HCT116 (cell line): ENCODE results near the gene DHFR2. TPM values are rescaled to one million over a fixed set of nuclear protein-coding genes. Genes with fewer than 3 reads are reported as not detected.

ENCODE experiments used
- ATAC-seq: fragments of 200-7000 bp; cut with Tn5 transposase; 2 replicates; pipeline ENCODE4 v1.9.1; 2020; ENCODE audit warnings: mild to moderate bottlenecking, moderate library complexity
- BruUV-seq: library from RNA; stranded (reverse); fragments of 400-500 nt; replicated peaks from 2 replicates; lab custom pipeline; 2021; lab: Mats Ljungman, UMichigan
- CTCF ChIA-PET: fragments of 300-600 bp; sonication (Branson Sonifier 250); formaldehyde crosslinking; loops from one replicate; lab custom pipeline; 2021; ENCODE audit warnings: antibody characterized with exemption; lab: Charles Lee
- POLR2A ChIA-PET: fragments of 300-600, 350-600 bp; sonication (Branson Sonifier 250); formaldehyde crosslinking; loops from one replicate; lab custom pipeline; 2021; ENCODE audit warnings: antibody characterized with exemption; lab: Charles Lee
- RAD21 ChIA-PET, 2 experiments: fragments of 300-600 bp; sonication (Branson Sonifier 250); formaldehyde crosslinking; loops; one replicate each; lab custom pipeline; 2023; ENCODE audit warnings: low total read pairs in 2 of 2; ENCODE audit not compliant: uncharacterized antibody in 2 of 2, unreplicated experiment in 2 of 2, low non-redundant PET in 1 of 2; lab: Charles Lee
- DNase-seq: peaks from one replicate; pipeline ENCODE4 v3.0.0-alpha.2; 2010; ENCODE audit warnings: low read depth, low spot score
- H2AFZ ChIP-seq: fragments of 200-600 bp; shearing (Covaris generic), sonication (generic); 2 replicates; pipeline ENCODE4 v1.6.1; 2017; ENCODE audit warnings: low read depth, mixed run types, mixed read lengths, antibody characterized with exemption, low read length; ENCODE audit not compliant: poor library complexity, severe bottlenecking
- H3K27ac ChIP-seq: 2 replicates; pipeline ENCODE4 v1.5.1; 2012; ENCODE audit warnings: low read depth, low read length
- H3K27me3 ChIP-seq: fragments of 200-600 bp; sonication (generic); 2 replicates; pipeline ENCODE4 v1.6.1; 2016; ENCODE audit warnings: mixed run types, low read length, mixed read lengths; ENCODE audit not compliant: insufficient read depth
- H3K36me3 ChIP-seq, 2 experiments: fragments of 200-500 bp in 1 of 2; fragments of 200-600 bp in 1 of 2; sonication (Bioruptor generic) in 1 of 2; sonication (generic) in 1 of 2; 2 replicates each; pipeline versions ENCODE4 v1.5.1 to v1.6.1; 2014 to 2016; ENCODE audit warnings: low read length in 2 of 2, inconsistent platforms in 1 of 2, mixed read lengths in 1 of 2, mixed run types in 1 of 2; ENCODE audit not compliant: insufficient read depth in 2 of 2, control insufficient read depth in 1 of 2
- H3K4me1 ChIP-seq, 2 experiments: fragments of 200-600 bp in 1 of 2; sonication (generic) in 1 of 2; 2 replicates each; pipeline versions ENCODE4 v1.5.1 to v1.6.1; 2012 to 2017; ENCODE audit warnings: low read length in 2 of 2, inconsistent platforms in 1 of 2, mild to moderate bottlenecking in 1 of 2, mixed read lengths in 1 of 2, mixed run types in 1 of 2, moderate library complexity in 1 of 2; ENCODE audit not compliant: insufficient read depth in 2 of 2, control insufficient read depth in 1 of 2
- H3K4me2 ChIP-seq: fragments of 200-600 bp; sonication (generic); 2 replicates; pipeline ENCODE4 v1.6.1; 2017; ENCODE audit warnings: mixed run types, low read length, mixed read lengths
- H3K4me3 ChIP-seq, 2 experiments: fragments of 200-600 bp in 1 of 2; sonication (generic) in 1 of 2; replicated peaks in 1 of 2; 2 replicates each; pipeline ENCODE4 v1.5.1; 2011 to 2016; ENCODE audit warnings: low read length in 2 of 2, control low read depth in 1 of 2, low read depth in 1 of 2, mild to moderate bottlenecking in 1 of 2, mixed read lengths in 1 of 2, mixed run types in 1 of 2
- H3K79me2 ChIP-seq: fragments of 200-600 bp; sonication (generic); 2 replicates; pipeline ENCODE4 v1.6.1; 2017; ENCODE audit warnings: mild to moderate bottlenecking, mixed run types, low read length, moderate library complexity, mixed read lengths; ENCODE audit not compliant: insufficient read depth
- H3K9ac ChIP-seq: fragments of 200-600 bp; sonication (generic); 2 replicates; pipeline ENCODE4 v1.6.1; 2016; ENCODE audit warnings: low read length, mixed read lengths
- H3K9me2 ChIP-seq: fragments of 200-600 bp; sonication (generic), shearing (Covaris generic); 2 replicates; pipeline ENCODE4 v1.6.1; 2017; ENCODE audit warnings: mixed run types, mild to moderate bottlenecking, moderate library complexity; ENCODE audit not compliant: insufficient read depth
- H3K9me3 ChIP-seq, 2 experiments: fragments of 200-500 bp in 1 of 2; fragments of 200-600 bp in 1 of 2; sonication (Bioruptor generic) in 1 of 2; sonication (generic) in 1 of 2; 2 replicates each; pipeline ENCODE4 v1.6.1; 2014 to 2017; ENCODE audit warnings: low read length in 2 of 2, mixed read lengths in 2 of 2, inconsistent platforms in 1 of 2, low read depth in 1 of 2, mild to moderate bottlenecking in 1 of 2, mixed run types in 1 of 2, moderate library complexity in 1 of 2; ENCODE audit not compliant: control insufficient read depth in 1 of 2, insufficient read depth in 1 of 2
- H4K20me1 ChIP-seq: fragments of 200-600 bp; sonication (generic), shearing (Covaris generic); 2 replicates; pipeline ENCODE4 v1.6.1; 2017; ENCODE audit warnings: mixed run types, mild to moderate bottlenecking, moderate library complexity; ENCODE audit not compliant: insufficient read depth
- ATF3 ChIP-seq: IDR thresholded peaks from 2 replicates; pipeline ENCODE4 v1.6.1; 2012
- CBX3 ChIP-seq: IDR thresholded peaks from 2 replicates; pipeline ENCODE4 v1.6.1; 2012; ENCODE audit warnings: low read depth
- CEBPB ChIP-seq: IDR thresholded peaks from 2 replicates; pipeline ENCODE4 v1.6.1; 2012; ENCODE audit warnings: low read depth
- EGR1 ChIP-seq: IDR thresholded peaks from 2 replicates; pipeline ENCODE4 v1.6.1; 2012; ENCODE audit warnings: low read depth
- EZH2 ChIP-seq: fragments of 200-600 bp; sonication (generic); IDR thresholded peaks from 2 replicates; pipeline ENCODE4 v1.6.1; 2017; ENCODE audit warnings: antibody characterized with exemption, mixed run types
- EZH2phosphoT487 ChIP-seq: fragments of 200-600 bp; IDR thresholded peaks from 2 replicates; pipeline ENCODE4 v1.6.1; 2018; ENCODE audit warnings: antibody characterized with exemption, borderline replicate concordance
- FOSL1 ChIP-seq: IDR thresholded peaks from 2 replicates; pipeline ENCODE4 v1.6.1; 2012; ENCODE audit warnings: low read depth
- MAX ChIP-seq: IDR thresholded peaks from 2 replicates; pipeline ENCODE4 v1.6.1; 2012
- POLR2A ChIP-seq: IDR thresholded peaks from 2 replicates; pipeline ENCODE4 v1.7.0; 2011; ENCODE audit warnings: borderline replicate concordance; ENCODE audit not compliant: insufficient read depth, insufficient read length; ENCODE audit errors: extremely low read depth
- POLR2AphosphoS5 ChIP-seq: IDR thresholded peaks from 2 replicates; pipeline ENCODE4 v1.6.1; 2011; ENCODE audit warnings: mild to moderate bottlenecking, low read depth, low read length, moderate library complexity
- SIN3A ChIP-seq: IDR thresholded peaks from 2 replicates; pipeline ENCODE4 v1.6.1; 2012; ENCODE audit warnings: low read depth
- SP1 ChIP-seq: IDR thresholded peaks from 2 replicates; pipeline ENCODE4 v1.6.1; 2012; ENCODE audit warnings: low read depth
- SRF ChIP-seq: IDR thresholded peaks from 2 replicates; pipeline ENCODE4 v1.6.1; 2012; ENCODE audit warnings: low read depth
- TCF7L2 ChIP-seq: IDR thresholded peaks from 2 replicates; pipeline ENCODE4 v1.7.0; 2011; ENCODE audit warnings: borderline replicate concordance, inconsistent platforms; ENCODE audit not compliant: insufficient read depth, insufficient read length; ENCODE audit errors: extremely low read depth
- YY1 ChIP-seq: IDR thresholded peaks from 2 replicates; pipeline ENCODE4 v1.6.1; 2011; ENCODE audit warnings: low read length, low read depth, moderate library complexity, mild to moderate bottlenecking; ENCODE audit not compliant: insufficient replicate concordance; ENCODE audit errors: extremely low read depth
- ZFX ChIP-seq: fragments of 450-650 bp; IDR thresholded peaks from 2 replicates; pipeline ENCODE4 v1.6.1; 2017
- ZNF274 ChIP-seq: fragments of 200-500 bp; sonication (Bioruptor generic); IDR thresholded peaks from 2 replicates; pipeline ENCODE4 v1.6.1; 2014; ENCODE audit warnings: mild to moderate bottlenecking, low read depth, low read length, inconsistent platforms
- intact Hi-C: fragments of 100-400 bp; cut with micrococcal nuclease; formaldehyde crosslinking; loops from 2 replicates; pipeline ENCODE4 v1.10.0; 2022
- total RNA-seq: library from RNA; stranded (reverse); gene quantifications from one replicate; pipeline ENCODE4 v1.2.1, GENCODE V29; 2021; ENCODE audit not compliant: unreplicated experiment

DHFR2 gene
- total RNA-seq, 1 experiment from 2014 or later = 1.8 TPM

- no peak overlapping the region for H3K9ac ChIP-seq
- ChIA-PET POLR2A (no interaction called here), RAD21 (no interaction called here), CTCF (no interaction called here)
- H2AFZ ChIP-seq = no peak overlapping the region
- 0 out of 2 replicates have a peak, but pooled peaks cover 4% of the 10 kb centered on the region for H3K9me2 ChIP-seq
- no peaks in the 10 kb centered on the region for H4K20me1 ChIP-seq
- H3K4me1 ChIP-seq = no peaks in the 10 kb centered on the region
- ATAC-seq (no peak), DNase-seq (no peak)
- H3K36me3 ChIP-seq = no peaks in the 10 kb centered on the region
- H3K79me2 ChIP-seq = no peaks in the 10 kb centered on the region
- intact Hi-C loops = no loop called here
- no TSS peak for BruUV-seq
- no peaks in the 10 kb centered on the region for H3K9me3 ChIP-seq
- no peak overlapping the region for H3K4me3 ChIP-seq
- H3K27me3 ChIP-seq = no peaks in the 10 kb centered on the region
- H3K27ac ChIP-seq = no peak overlapping the region
- H3K4me2 ChIP-seq = no peak overlapping the region
- TF ChIP-seq EZH2phosphoT487 (no peak), MAX (no peak)
These were observed 47.7 kb downstream of the DHFR2 start for GRCh38 chr3:94015025-94015424.

GRCh38 chr3:94012185-94012584 lies 50.5 kb downstream of the DHFR2 start:
- ChIA-PET RAD21 (no interaction called here), POLR2A (no interaction called here), CTCF (no interaction called here)
- H3K9ac ChIP-seq = no peak overlapping the region
- no TSS peak for BruUV-seq
- no peak overlapping the region for H3K27ac ChIP-seq
- no peaks in the 10 kb centered on the region for H3K4me1 ChIP-seq
- H3K79me2 ChIP-seq = no peaks in the 10 kb centered on the region
- no peaks in the 10 kb centered on the region for H4K20me1 ChIP-seq
- no peak for DNase-seq
- H3K27me3 ChIP-seq = no peaks in the 10 kb centered on the region
- H2AFZ ChIP-seq = no peak overlapping the region
- TF ChIP-seq ATF3 (no peak), POLR2A (no peak), ZNF274 (no peak), EZH2 (no peak), CEBPB (no peak), POLR2AphosphoS5 (no peak), SRF (no peak), FOSL1 (no peak), CBX3 (no peak), EGR1 (no peak), SIN3A (no peak), ZFX (no peak), SP1 (no peak), TCF7L2 (no peak), YY1 (no peak)
- H3K9me2 ChIP-seq = 0 out of 2 replicates have a peak, but pooled peaks cover 4% of the 10 kb centered on the region
- no peaks in the 10 kb centered on the region for H3K9me3 ChIP-seq
- no peak overlapping the region for H3K4me2 ChIP-seq
- no peak for ATAC-seq
- intact Hi-C loops = no loop called here
- H3K36me3 ChIP-seq = no peaks in the 10 kb centered on the region
- no peak overlapping the region for H3K4me3 ChIP-seq
